ENCODE results near the gene MIEF1.
A peak's percentile ranks its signal among the peaks of the same experiment; 100 is the strongest.

The MIEF1 gene

GRCh38 chr22:39537975-39538374 lies 35.9 kb downstream of the MIEF1 start (continued):
- TF ChIP-seq CREB5 (CRISPR knock-in tag; IDR thresholded peaks at IDR 0.05; ENCODE audit: low read depth) (no peak), PATZ1 (CRISPR knock-in tag; IDR thresholded peaks at IDR 0.05; ENCODE audit: borderline replicate concordance) (no peak)

- ATAC-seq, result peak; percentile 84
- no peak for TF ChIP-seq ZFP30 (CRISPR knock-in tag; IDR thresholded peaks at IDR 0.05)
Measured at GRCh38 chr22:39543095-39543494, 41.0 kb downstream of the MIEF1 start.

- no peak for TF ChIP-seq SNAI2 (CRISPR knock-in tag; IDR thresholded peaks at IDR 0.05)
- TF ChIP-seq PATZ1 (CRISPR knock-in tag; IDR thresholded peaks at IDR 0.05; ENCODE audit: borderline replicate concordance), result no peak
- TF ChIP-seq ZC3H10 (CRISPR knock-in tag; IDR thresholded peaks at IDR 0.05), result no peak
- no peak for TF ChIP-seq OSR1 (CRISPR knock-in tag; IDR thresholded peaks at IDR 0.05)
- no peak for TF ChIP-seq POU6F1 (CRISPR knock-in tag; IDR thresholded peaks at IDR 0.05; ENCODE audit: borderline replicate concordance, low read depth)
- TF ChIP-seq ZNF70 (CRISPR knock-in tag; IDR thresholded peaks at IDR 0.05), result no peak
- TF ChIP-seq CREB5 (CRISPR knock-in tag; IDR thresholded peaks at IDR 0.05; ENCODE audit: low read depth), result no peak
- TF ChIP-seq TSHZ2 (CRISPR knock-in tag; IDR thresholded peaks at IDR 0.05), result no peak
- no peak for TF ChIP-seq CSRNP3 (CRISPR knock-in tag; IDR thresholded peaks at IDR 0.05)
- TF ChIP-seq RARB (CRISPR knock-in tag; IDR thresholded peaks at IDR 0.05), result no peak
- TF ChIP-seq TCF4 (CRISPR knock-in tag; IDR thresholded peaks at IDR 0.05; ENCODE audit: borderline replicate concordance), result no peak
- no peak for ATAC-seq
Measured at GRCh38 chr22:39545386-39546365, 43.6 kb downstream of the MIEF1 start.

All from SK-N-SH treated with all-trans-retinoic acid at 6 μM for 48 hours (cell line).